ENCODE measurements around the gene C5orf58.

GRCh38 chr5:170288551-170288950 is 55.8 kb downstream of the C5orf58 start:
- TF ChIP-seq CTCF (IDR thresholded peaks at IDR 0.05; ENCODE audit: borderline replicate concordance, extremely low read depth, low read length, poor library complexity, severe bottlenecking): no peak
- TF ChIP-seq EZH2 (IDR thresholded peaks at IDR 0.05; ENCODE audit: borderline replicate concordance, low read depth, low read length, severe bottlenecking): no peak
